D341Med (cell line): ENCODE data around the gene POU3F2.

Experiments
- DNase-seq: peaks from one replicate; pipeline ENCODE4 v3.0.0; 2012; ENCODE audit warnings: low spot score

Gene POU3F2

DNA sequence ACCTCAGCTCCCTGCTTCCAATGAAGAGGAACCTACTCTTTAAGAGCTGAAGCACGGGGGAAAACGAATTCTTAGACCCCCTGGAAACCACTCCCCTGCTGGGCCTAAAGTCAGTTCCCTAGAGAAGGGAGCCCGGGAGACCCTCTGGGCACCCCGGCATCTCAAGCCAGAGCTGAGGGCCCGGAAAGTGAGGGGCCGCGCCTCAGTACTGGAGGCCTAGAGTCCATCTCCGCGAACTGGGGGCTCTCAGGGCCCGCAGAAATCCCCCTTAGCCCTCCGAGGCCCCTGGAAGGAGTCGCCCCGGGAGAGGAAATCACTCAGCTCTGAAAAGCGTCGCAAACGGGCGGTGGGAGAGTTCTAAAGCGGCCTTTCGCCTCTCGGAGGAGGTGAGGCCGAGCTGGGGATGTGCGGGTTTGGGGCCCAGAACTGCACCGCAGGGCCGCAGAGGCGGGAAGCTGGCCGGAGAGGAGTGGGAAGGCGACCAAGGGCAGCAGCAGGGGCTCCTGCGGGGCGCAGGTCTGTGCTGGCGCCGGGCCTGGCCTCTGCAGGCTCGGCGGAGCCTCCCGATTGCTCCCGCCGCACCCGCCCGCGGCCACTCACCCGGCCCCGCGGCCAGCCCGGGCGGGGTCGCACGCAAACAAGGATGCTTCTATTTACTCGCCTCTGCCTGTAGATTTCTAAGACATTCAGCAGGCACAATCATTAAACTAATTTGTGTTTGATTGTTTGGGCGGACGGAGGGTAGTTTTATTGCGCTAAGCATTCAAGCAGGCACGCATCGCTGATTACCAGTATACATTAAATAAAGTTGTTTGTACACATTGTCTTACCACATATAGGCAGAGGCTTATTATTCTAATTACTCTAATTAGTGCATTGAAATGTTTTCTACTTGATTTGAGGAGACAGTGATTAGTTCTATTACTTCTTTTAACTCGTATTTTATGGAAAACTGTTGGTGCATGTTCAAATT is 9.2 kb downstream of the POU3F2 start:
- DNase-seq = peak; percentile 28

GRCh38 chr6:98844244-98845210 is 10.2 kb downstream of the POU3F2 start:
- DNase-seq = peak; percentile 50

GRCh38 chr6:98845211-98846020 is 11.0 kb downstream of the POU3F2 start:
- peak; percentile 86 for DNase-seq

DNA sequence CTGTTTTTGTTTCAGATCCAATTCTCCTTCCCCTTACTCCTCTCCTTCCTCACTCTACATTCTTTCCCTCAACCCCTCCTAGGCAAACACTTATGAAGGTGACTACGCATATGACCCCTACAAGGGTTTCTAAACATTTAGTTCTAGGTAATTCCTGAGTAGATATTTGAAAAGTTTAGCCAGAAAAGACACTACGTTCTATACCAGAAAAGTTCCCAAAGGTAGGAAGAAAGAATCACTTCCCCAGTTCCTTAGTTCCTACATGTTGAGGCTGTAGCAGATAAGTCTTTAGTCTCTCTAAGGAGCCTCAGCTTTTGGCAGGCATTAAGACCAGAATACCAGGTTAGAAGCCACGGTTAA is 11.6 kb downstream of the POU3F2 start:
- no peak for DNase-seq

DNA sequence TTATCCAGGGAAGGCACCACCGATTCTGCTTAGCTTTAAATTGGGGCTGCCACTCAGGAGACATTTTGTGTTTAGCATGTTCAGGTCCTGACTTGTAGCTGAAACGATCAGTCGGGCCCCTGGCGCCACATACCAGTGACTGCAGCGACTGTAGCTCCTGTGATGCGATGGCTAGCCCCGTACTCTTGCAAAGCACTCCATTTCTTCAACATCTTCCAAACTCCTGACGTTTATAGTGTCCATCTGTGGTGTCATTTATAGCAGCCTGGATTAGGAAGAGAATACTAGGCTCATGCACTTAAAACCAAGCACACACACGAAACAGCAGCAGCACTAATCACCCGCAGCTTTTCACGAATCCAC is 13.0 kb downstream of the POU3F2 start:
- no peak for DNase-seq

- DNase-seq = no peak
Measured at GRCh38 chr6:98847779-98848538, 13.6 kb downstream of the POU3F2 start.

- DNase-seq = no peak
Measured at GRCh38 chr6:98848539-98849242, 14.3 kb downstream of the POU3F2 start.

DNA sequence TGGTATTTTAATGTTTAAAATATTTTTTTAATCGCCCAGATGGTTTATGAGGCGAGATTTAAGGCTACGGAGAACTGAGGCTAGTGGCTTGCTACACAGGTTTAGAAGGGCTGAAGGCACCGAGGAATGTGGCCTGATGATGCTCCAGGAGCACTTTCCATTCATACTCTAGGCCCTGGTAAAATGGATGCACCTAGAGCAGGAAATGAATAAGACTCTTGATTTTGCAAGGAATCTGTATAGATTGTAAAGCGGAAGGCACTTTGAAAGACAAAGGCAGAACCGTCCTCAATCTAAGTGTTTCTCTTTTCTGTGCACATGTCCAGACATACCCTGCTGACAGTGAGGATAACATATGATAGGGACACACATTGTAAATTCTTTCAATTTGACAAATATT is 30.1 kb downstream of the POU3F2 start:
- no peak for DNase-seq

GRCh38 chr6:98871057-98871456 is 36.7 kb downstream of the POU3F2 start:
- DNase-seq = no peak

GRCh38 chr6:98871821-98872220 is 37.4 kb downstream of the POU3F2 start:
- DNase-seq = no peak

DNA sequence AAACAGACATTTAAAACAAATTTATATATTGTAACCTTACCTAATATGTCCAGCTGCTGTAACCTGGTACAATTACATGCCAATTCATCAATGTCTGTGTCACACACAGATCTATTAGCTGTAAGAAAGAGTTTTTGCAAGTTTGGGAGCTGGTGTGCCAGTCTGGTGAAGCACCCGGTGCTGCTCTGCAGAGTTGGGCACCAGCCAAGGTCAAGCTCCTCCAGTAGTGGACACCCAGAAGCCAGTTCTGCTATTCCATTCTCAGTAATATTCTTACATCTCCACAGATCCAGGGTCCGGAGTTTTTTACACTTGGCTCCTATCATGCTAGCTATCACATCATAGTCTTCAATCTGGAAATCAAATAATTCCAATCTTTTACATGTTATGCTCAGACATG is 41.0 kb downstream of the POU3F2 start:
- no peak for DNase-seq

DNA sequence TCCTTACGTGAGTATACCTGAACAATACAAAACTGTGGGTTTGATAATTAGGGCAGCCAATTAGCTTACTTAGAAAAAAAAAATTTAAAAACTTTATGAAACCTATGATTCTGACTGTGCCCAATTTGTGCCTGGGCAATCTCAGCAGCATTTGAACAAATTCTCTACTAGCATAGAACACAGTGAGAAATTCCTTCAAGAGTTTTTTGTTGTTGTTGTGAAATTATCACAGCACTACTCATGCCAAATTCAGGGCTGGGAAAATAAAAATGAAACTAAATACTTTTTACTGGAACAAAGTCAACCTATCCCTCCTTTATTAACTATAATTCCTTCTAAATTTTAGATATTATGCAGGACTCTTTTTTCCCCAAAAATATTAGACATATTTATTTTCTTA is 42.9 kb downstream of the POU3F2 start:
- no peak for DNase-seq

GRCh38 chr6:98880486-98880885 is 46.1 kb downstream of the POU3F2 start:
- DNase-seq = no peak

GRCh38 chr6:98885330-98885729 is 51.0 kb downstream of the POU3F2 start:
- no peak for DNase-seq

DNA sequence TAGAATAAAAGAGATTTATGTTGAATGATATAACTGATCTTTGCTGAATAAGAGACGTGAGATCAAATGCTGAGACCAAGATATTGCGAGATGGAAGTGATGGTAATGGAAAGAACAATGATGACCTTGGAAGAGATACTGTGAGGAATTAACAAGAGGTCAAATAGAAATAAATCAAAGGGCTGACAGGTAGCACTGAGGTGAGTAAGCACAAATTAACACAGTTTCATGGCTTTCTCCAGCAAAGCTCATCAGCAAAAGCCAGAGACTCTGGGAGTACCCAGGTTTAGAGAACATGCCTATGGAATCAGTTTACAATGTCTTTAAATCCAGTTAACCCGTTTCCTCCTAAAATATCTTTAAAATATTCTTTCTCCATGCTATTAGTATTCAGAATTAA is 53.3 kb downstream of the POU3F2 start:
- no peak for DNase-seq
